Endothelial cell of umbilical vein (primary cell): ENCODE measurements around the gene DCC.

ENCODE experiments used
- CTCF ChIP-seq, 2 donors: IDR thresholded peaks; 1 replicate in 1 of 2; 2 replicates in 1 of 2; pipeline ENCODE4 v1.5.1; 2011; ENCODE audit warnings: low read length in 2 of 2, mild to moderate bottlenecking in 2 of 2, moderate library complexity in 2 of 2, control low read depth in 1 of 2, inconsistent platforms in 1 of 2, low read depth in 1 of 2; ENCODE audit not compliant: insufficient read depth in 1 of 2; ENCODE audit errors: extremely low read depth in 1 of 2
- MYC ChIP-seq: IDR thresholded peaks from one replicate; pipeline ENCODE4 v1.6.1; 2011; ENCODE audit warnings: mild to moderate bottlenecking, low read depth, low read length
- POLR2A ChIP-seq: IDR thresholded peaks from 2 replicates; pipeline ENCODE4 v1.6.1; 2012; ENCODE audit warnings: low read depth, mild to moderate bottlenecking, control low read depth, low read length

- TF ChIP-seq POLR2A (no peak), CTCF (IDR thresholded peaks at IDR 0.05; ENCODE audit: extremely low read depth in 1 of 2, insufficient read depth in 1 of 2, low read depth in 1 of 2, low read length in 2 of 2) (no peak), MYC (no peak)
Measured at GRCh38 chr18:53131001-53131400, 791.0 kb downstream of the DCC start.
